Cerebellar cortex (tissue), 1 donor: ENCODE measurements around the gene ABHD15.
"Not testable (repeated sequence)": the region's sequence is repeated elsewhere in the genome, so short reads cannot be mapped to it uniquely, and the experiment has no call there.

Experiments used
- DNase-seq: peaks from one replicate; pipeline ENCODE4 v3.0.0-alpha.2; 2015; ENCODE audit warnings: low spot score

ABHD15 gene

DNA sequence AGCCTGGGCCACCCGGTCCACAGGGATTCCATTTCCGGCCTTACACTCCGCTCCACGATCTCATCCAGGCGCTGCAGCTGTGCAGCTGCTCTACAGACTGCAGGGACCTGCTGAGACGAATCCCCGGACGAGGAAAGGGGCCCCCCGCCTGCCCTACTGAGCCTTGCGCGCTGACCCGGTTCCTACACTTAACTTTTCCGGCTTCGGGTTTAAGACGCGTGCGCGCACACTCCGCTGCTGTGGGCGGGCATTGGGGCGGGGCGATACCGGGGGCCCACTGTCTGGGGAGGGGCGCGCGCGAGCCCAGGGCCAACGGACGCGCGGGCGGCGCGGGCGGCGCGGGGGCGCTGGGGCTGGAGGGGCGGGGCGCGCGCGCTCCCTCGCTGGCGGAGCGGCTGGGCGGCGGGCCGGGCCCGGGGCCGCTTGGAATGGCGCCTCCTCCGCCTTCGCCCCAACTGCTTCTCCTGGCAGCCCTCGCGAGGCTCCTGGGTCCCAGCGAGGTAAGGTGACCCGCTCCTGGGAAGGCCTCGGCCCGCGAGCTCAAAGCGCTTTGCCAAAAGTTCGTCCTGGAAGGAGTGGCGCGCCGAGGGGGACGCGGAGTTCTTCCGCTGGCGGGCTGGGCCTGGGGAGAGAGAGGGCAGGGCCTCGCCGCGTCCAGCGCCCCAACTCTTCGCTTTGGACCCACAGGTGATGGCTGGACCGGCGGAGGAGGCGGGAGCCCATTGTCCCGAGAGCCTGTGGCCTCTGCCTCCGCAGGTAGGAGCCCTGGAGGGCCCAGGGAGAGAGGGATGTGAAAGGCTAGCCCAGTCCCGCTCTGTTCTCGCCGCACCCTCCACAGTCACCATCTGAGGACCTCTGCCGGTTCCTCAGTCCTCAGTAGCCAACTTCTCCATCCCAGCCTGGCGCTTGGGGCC is 1.8 kb upstream of the ABHD15 start, which contains the start of gene TP53I13:
Gene TP53I13 (plus strand): TSS at position 371 of the 914 bp plus-strand sequence. CDS start 58 bp downstream, at position 429.
- peak; percentile 63 for DNase-seq

DNA sequence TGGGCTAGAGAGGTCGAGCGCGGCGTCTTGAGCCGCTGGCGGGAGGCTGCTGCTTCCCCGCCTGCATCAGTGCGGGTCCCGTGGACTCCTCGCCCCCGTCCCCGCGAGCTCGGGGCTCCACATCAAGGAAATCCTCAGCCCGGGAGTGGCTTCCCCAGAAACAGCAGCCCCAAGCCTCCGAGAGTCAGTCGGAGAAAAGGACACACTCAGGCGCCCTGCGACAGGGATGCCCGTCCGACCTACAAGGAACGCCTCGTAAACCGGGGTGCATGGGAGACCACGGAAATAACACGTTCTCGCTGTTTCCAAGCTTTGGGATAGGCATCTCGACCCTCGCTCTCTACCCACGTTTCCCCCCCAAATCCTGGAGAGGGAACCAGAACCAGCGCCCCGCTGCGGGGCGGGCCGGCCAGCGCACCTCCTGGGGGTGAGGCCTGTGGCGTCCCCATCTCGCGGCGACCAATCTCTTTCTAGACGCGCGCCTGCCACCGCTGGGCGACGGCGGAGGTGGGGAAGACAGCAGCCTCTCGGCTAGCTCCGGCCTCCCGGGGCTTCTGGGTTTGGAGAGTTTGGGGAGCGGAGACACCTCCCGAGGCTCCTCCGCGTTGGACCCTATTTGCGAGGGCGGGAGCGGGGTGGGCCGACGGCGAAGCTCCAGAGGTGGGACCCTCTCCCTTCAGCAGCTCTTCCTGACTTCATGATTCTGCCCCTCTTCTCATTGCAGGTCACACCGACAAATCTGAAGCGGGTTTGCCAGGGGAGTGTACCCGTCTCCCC is 905 bp upstream of the ABHD15 start:
- peak; percentile 37 for DNase-seq

DNA sequence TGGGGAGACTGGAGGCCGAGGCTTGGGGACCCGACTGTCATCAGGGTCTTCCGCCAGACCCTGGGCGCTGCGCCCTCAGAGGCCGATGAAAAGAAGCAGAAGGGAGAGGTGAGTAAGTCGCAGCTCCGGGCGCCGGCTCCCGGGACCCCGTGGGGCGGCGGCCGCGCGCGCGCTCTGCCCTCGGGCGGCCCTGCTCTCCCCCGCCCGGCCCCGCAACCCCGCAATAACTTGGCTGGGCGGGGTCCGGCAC is 392 bp upstream of the ABHD15 start:
- DNase-seq, result no peak

DNA sequence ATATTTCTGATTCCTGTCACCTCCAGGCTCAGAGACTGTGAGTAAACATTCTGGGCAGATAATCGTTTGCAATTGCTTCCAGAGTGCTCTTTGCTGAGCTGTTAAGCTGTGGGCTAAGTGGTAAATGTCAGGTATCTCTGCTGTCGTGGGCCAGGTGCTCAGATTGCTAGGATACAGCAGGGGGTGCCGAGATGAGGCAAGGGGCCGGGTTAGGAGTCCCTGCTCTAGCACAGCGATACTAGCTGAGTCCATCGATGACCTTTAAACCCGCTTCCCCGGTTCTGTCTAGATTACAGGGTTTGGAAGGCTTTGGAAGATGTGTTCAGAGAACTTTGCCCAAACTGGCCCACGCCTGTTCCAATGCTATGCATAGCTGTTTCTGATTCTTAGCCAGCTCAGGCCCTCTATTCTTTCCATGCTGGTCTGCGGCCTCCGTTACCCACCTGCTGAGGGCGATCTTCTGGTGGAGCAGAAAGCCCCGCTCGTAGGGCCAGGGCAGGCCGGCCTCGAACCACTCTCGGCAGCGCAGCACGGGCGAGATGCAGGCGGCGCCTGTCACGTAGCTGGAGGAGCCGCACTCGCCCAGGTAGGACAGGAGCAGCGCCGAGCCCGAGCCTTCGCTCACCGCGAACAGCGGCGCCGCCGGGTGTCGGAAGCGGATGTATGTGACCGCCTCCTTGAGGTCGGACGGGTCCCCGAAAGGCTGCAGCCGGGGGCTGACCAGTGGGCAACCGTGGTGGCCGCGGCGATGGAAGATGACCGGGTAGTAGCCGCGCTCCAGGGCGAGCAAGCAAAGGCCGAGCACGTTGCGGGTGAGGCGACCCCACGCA is 979 bp downstream of the ABHD15 start:
- DNase-seq, result no peak

DNA sequence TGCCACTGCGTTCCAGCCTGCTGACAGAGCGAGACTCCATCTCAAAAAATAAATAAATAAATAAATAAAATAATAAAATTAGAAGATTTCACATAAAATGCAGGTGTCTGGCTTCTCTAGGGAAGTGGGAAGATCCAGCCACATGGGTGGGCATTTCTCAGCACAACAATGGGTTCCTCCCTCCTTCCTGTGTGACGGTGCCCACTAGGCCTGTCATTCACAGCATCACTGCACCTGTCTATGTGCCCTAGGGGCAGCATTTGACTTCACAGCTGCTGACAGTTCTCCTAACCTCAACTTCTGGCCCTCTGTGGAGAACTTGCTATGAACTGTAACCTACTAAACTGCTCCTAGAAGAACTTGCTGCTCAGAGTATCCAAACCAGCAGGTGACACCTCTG is 3.0 kb downstream of the ABHD15 start:
- DNase-seq, result no peak

DNA sequence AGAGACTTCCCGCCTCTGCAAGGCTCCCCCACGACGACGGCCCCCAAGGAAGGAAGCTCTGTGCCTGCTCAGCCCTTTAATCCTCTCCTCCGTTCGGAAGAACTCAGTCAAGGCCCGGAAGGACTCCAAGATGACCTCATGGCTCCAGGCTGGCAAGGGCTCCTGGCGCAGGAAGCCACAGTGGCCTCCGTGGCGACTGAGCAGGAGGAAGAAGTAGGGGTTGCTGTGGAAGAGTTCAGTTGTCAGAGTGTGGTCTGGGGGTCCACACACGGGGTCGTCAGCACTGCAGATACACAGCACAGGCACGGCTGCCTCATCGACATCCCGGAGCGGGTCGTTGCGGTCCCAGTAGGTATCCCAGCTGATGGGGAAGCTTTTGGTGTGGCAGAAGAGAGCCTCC is 4.2 kb downstream of the ABHD15 start:
- DNase-seq, result no peak

DNA sequence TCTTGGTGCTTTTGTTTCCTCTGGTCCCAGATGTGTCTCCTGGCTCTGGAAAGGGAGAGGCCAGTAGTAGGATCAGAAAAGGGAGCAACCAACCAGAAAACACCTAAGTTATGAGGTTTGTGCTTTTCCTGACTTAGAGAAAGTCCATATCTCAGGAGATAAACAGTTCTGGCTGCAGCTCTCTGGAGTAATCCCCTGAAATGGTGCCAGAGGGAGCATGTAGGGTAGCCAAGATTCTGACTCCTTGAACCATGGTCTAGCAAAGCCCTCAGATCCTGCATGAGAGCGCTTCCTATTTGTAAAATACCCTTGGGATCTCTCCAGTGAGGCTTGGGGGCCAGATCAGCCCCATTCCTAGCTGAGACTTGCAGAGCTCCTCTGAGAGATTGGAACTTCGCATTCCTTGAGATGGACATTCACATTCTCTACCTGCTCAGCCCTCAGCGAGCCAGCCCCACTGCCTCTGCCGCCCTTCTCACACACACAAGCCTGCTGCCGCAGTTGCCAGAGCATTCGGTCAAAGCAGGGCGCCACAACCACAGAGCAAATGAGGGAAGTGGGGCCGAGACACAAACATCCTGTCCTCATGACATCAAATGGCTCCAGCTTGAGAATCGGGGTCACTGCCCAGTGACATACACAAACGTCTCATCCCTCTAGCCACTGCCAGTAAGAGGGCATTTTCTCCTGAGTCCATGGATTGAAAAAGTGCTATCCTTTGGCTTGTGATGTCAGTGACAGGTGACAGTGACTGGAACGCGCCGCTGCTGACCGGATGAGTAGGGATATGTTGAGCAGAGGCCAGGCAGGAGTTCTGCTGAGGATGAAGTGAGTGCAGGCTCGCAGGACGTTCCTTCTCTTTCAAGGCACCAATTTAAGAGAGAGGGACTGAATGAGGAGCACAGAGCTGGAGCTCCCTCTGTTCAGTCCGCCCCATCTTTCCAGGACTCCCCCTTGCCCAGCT is 5.0 kb downstream of the ABHD15 start:
- no peak for DNase-seq

DNA sequence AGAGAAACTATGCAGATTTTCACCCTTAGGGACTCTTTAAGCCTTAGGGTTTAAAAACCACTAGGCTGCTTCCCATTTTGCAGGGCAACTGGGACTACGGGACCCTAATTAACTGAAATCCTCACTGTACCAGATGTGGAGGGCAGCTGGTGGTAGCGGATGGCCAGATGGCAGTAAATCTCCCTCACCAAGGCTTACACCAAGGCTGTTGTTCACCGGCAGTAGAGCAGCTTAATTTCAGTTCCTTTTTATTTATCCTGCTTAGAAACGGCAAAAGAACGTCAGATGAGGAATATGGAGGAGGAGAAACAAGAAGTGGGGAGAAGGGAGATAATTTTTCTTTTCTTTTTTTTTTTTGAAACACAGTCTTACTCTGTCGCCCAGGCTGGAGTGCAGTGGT is 6.5 kb downstream of the ABHD15 start:
- no peak for DNase-seq

DNA sequence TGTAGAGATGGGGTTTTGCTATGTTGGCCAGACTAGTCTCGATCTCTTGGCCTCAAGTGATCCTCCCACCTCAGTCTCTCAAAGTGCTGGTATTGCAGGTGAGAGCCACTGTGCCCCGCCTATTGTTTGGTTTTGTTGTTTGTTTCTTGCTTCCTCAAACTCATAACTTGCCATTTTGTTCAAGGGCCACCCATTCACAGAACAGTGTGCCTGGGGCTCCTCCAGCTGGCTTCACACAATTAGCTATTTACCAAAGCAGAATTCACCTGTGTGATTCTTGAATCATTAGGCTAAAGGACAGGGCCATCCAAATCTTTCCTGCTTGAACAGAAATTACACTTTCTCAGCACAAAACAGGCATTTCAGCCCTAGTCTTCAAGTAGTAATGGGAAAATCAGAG is 7.2 kb downstream of the ABHD15 start:
- DNase-seq, result no peak

DNA sequence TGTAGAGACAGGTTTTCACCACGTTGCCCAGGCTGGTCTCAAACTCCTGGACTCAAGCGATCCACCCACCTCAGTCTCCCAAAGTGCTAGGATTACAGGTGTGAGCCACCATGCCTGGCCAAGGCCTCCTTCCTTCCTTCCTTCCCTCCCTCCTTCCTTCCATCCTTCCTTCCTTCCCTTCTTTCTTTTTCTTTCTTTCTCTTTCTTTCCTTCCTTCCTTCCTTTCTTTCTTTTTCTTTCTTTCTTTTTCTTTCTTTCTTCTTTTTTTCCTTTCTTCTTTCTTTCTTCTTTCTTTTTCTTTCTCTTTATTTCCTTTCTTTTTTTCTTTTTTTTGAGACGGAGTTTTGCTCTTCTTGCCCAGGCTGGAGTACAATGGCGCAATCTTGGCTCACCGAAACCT is 8.7 kb downstream of the ABHD15 start:
- not testable (repeated sequence) for DNase-seq

DNA sequence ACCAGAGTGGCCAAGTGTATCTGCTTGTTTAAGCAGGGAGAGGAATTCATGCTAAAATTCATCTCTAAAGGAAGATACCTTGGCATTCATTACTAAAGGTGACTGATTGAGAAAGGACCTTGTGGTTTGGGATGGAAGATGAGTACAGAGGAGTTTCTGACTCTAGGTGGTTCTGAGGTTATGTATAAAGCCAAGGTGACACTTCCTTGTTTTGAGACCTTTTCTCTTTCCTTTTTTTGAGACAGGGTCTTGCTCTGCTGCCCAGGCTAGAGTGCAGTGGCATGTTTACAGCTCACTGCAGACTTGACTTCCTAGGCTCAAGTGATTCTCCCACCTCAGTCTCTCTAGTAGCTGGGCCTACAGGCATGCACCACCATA is 9.1 kb downstream of the ABHD15 start:
- DNase-seq, result no peak

DNA sequence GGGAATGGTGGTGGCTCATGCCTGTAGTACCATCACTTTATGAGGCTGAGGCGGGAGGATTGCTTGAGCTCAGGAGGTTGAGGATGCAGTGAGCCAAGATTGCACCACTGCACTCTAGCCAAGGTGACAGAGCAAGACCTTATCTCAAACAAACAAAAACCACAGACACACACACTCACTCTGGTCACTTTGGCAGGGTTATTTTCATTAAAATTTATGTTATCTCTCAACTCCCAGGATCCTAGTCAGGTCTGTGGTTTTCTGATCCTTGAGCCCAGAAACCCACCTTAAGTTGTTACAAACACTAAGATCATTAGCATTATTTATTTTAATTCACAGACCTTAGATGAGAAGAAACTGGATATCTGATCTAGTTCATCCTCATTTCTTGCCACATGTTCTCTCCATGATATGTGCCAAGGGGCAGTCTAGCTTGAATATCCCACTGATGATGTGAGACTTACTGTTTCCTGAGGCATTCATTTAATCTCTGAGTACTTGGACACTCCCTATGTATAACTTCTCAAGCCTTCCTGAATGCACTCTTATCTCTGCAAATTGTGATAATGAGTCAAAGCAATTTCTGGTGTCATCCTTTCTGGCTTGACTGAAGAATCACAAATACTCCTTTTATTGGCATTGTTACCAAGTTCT is 9.6 kb downstream of the ABHD15 start:
- no peak for DNase-seq

DNA sequence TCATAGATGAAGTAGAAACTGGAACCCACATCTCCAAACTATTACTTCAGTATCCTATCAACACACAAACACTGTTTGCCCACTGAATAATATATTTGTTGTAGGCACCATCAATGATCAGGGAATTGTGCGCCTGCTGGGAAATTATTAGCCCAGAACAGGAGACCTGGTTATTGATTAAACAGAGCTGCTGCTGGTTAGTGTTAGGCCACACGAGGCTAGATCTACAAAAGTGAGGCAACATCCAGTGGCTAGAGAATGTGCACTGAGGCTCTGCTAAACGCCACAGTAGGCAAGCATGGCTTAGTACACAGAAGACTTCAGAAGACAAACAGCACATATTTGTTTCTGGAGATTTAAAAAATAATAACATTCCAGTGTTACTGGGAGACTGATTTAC is 11.0 kb downstream of the ABHD15 start:
- no peak for DNase-seq

DNA sequence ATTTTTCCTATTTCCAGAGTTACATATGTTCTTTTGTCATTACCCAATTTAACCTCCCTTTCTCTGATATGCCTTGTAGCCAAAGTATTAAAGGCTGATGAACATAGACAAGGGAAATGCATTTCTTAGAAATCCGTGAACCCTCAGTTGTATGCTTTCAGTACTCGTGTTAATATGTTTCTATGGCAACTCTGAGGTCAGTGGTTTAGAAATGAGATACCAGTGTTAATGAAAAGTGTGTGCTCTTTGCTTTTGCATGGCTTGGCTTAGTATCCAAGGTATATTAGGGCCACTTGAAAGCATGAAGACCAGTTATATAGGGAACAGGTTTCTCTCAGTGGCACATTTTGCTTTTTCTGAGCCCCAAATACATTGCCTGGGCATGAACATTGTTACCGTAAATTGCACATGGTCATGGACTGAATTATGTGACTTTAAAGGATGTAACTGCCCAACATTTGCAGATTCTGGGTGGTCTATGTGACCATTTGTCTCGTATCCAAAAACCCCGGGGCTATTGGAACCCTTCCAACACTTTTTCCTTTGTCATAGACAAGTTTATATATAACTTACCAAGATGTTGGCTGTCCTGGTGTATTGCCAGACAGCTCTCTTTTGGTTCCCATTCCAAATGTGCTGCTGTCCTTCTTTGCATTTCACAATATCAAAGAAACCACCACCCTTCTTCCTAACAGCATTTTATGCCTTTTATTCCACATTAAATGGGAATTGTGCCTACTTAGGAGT is 17.5 kb downstream of the ABHD15 start:
- DNase-seq, result no peak

DNA sequence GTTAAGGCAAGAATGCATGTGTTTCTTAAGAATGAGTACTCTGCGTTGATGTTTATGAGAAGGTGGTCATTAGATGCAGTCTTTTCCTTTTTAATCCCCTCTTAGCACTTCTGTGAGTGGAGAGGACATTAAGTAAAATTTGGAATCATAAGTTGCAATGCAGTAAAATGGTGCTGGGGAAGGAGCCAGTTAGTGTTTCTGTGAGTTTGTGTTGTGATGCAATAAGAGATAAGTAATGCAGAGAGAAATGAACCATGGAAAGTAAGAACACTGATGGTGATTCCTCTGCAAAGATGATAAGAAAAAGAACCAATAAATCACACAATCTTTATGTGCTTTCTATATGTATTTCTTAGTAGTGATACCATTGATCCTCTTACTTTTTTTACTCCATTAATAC is 20.0 kb downstream of the ABHD15 start:
- DNase-seq, result no peak

DNA sequence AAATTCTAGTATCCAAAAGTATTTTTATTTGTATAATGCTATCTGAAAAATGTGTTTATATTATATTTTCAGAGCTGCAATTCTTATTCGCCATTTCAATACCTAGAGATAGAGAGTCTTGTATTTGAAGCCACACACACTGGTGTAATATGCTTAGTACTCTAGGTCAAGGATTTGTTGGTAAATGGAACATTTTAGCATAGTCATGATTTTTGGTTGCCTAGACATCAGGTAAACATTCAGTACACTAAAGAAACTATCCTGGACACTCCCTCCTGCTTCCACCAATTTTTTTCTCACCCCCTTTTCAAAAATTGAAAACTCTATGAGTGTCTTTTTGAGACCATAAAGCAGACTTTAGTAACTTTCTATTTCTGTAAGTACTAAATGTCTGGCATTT is 20.8 kb downstream of the ABHD15 start:
- no peak for DNase-seq

DNA sequence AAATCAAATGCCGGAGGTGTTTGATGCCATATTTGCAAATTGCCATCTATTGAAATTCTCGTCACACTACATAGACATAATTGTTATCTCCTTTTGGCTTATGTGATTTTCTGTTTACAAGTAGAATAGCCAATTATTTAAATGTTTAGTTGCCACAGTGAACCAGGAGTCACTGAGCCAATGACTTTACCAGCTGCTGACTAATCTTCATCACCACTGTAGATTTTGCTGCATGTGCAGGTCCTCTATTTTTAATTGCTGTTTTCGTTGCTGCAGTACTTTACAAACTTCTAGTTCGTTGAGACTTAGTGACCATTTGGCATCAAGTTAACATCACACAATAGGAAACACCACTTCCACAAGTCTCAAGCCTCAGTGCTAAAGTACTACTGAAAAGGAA is 22.8 kb downstream of the ABHD15 start:
- no peak for DNase-seq

DNA sequence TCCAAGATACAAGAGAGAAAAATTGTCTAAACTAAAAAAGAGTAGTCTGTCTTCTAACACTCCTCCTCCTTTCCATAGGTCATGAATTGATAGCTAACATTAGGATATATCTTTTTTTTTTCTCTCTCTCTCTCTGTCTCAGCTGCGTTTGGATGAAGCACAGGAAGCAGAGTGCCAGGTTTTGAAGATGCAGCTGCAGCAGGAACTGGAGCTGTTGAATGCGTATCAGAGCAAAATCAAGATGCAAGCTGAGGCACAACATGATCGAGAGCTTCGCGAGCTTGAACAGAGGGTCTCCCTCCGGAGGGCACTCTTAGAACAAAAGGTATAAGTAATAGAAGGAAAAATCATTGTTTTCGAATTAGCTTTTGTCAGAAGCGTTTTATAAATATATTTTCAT is 32.9 kb downstream of the ABHD15 start:
- DNase-seq, result no peak

DNA sequence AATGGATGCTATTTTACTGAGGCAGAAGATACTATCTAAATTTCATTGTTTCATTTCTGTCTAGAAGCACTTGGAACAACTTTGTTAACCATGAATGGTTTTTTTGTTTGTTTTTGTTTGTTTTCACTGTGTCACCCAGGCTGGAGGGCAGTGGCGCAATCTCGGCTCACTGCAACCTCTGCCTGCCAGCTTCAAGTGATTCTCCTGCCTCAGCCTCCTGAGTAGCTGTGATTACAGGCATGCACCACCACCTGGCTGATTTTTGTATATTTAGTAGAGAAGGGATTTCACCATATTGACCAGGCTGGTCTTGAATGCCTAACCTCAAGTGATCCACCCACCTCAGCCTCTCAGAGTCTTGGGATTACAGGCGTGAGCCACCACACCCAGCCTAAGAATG is 40.5 kb downstream of the ABHD15 start:
- DNase-seq, result no peak

DNA sequence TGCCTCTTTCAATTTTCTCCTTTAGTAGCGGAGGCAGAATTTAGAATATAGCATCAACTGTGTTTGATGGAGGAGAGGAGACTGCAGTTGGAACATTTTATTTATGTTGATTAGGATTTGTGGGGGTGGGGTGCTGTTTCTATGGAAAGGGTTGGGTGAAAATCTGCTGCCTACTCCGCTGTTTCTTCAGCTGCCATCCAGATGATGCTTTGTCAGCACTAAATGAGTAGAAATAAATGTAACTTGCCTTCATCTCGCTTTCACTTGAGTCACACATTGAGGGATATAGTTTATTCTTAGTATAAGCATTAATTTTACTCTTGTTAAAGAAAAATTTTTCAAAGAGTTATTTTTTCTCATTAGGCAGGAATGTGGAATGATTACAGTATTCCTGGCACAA is 42.1 kb downstream of the ABHD15 start:
- DNase-seq, result no peak
